ENCODE results near the gene PPM1L. TPM values are rescaled to one million over a fixed set of nuclear protein-coding genes. Genes with fewer than 3 reads are reported as not detected.

PPM1L gene
- total and polyA plus RNA-seq, 10 of the 15 experiments (the other 5 are each of a cell fraction or from before 2014, with no cell fraction given) = under 0.01 to 0.33 (median 0.06) TPM; not detected in 1

DNA sequence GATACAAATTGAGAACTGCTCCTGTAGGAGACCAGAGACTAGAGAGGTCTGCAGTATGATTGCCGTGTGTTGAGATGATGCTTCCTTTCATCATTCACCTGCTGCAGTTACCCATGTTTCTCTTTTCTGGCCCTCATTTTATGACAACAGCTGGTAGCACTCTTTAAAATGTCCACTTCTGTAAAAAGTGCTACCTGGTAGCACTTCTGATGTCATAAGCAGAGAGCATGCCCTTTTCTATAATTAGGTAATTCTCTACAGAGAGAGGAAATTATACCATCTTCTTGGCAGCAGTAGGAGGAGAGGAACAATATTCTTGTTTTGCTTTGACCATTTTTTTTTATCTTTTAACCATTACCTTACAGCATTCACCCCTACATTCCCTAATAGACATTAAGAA, 123.8 kb downstream of the PPM1L start:
- H3K9ac ChIP-seq (ENCODE audit: control insufficient read depth, insufficient read depth, low read length) = no peak overlapping the region
- POLR2A ChIA-PET = no interaction called here
- H3K4me2 ChIP-seq (ENCODE audit: control insufficient read depth, insufficient read depth) = no peak overlapping the region
- 85% methylated on average over 1 of the region's 1 CpG for WGBS (ENCODE audit: insufficient coverage, insufficient replicate concordance, low lambda C conversion rate, missing lambda C conversion rate)
- H3K36me3 ChIP-seq (ENCODE audit: control insufficient read depth in 2 of 2, insufficient read depth in 2 of 2, low read length in 1 of 2) = no peaks in the 10 kb centered on the region
- H3K4me3 ChIP-seq = no peak overlapping the region
- TF ChIP-seq, protein P1, sequence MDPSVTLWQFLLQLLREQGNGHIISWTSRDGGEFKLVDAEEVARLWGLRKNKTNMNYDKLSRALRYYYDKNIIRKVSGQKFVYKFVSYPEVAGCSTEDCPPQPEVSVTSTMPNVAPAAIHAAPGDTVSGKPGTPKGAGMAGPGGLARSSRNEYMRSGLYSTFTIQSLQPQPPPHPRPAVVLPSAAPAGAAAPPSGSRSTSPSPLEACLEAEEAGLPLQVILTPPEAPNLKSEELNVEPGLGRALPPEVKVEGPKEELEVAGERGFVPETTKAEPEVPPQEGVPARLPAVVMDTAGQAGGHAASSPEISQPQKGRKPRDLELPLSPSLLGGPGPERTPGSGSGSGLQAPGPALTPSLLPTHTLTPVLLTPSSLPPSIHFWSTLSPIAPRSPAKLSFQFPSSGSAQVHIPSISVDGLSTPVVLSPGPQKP (IDR thresholded peaks at IDR 0.05; ENCODE audit: low read depth, low read length) = no peak
- TF ChIP-seq WRNIP1 (IDR thresholded peaks at IDR 0.05; ENCODE audit: borderline replicate concordance, low read depth, low read length) (no peak), CREB1 (IDR thresholded peaks at IDR 0.05; ENCODE audit: low read depth) (no peak), SIX5 (IDR thresholded peaks at IDR 0.05; ENCODE audit: low read depth, low read length, severe bottlenecking) (no peak), SMAD1 (IDR thresholded peaks at IDR 0.05; ENCODE audit: low read depth, partially characterized antibody) (no peak)
- TF ChIP-seq, protein P2, sequence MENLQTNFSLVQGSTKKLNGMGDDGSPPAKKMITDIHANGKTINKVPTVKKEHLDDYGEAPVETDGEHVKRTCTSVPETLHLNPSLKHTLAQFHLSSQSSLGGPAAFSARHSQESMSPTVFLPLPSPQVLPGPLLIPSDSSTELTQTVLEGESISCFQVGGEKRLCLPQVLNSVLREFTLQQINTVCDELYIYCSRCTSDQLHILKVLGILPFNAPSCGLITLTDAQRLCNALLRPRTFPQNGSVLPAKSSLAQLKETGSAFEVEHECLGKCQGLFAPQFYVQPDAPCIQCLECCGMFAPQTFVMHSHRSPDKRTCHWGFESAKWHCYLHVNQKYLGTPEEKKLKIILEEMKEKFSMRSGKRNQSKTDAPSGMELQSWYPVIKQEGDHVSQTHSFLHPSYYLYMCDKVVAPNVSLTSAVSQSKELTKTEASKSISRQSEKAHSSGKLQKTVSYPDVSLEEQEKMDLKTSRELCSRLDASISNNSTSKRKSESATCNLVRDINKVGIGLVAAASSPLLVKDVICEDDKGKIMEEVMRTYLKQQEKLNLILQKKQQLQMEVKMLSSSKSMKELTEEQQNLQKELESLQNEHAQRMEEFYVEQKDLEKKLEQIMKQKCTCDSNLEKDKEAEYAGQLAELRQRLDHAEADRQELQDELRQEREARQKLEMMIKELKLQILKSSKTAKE (IDR thresholded peaks at IDR 0.05; ENCODE audit: low read depth, poor library complexity, severe bottlenecking) = no peak
- H4K20me1 ChIP-seq (ENCODE audit: control insufficient read depth, insufficient read depth) = no peaks in the 10 kb centered on the region
- no peak for FAIRE-seq
- no peaks in the 10 kb centered on the region for H3K27me3 ChIP-seq (replicated peaks in 1 of 2; ENCODE audit: control insufficient read depth in 2 of 2, insufficient read depth in 2 of 2, low read length in 1 of 2)
- intact Hi-C loops (cut with micrococcal nuclease; ENCODE audit: unreplicated experiment) (no loop called here), in situ Hi-C loops (cut with MboI) (no loop called here)
- RAD21 ChIA-PET (ENCODE audit: unreplicated experiment) = no interaction called here
- no peaks in the 10 kb centered on the region for H3K79me2 ChIP-seq (ENCODE audit: control insufficient read depth, insufficient read depth, low read length)
- DNase-seq (ENCODE audit: low read depth, low spot score) = no peak
- no peaks in the 10 kb centered on the region for H3K4me1 ChIP-seq (ENCODE audit: control insufficient read depth, insufficient read depth, low read length)
- ATAC-seq = no peak
- CTCF ChIA-PET = no interaction called here
- H2AFZ ChIP-seq (ENCODE audit: control insufficient read depth, low read depth, low read length) = no peak overlapping the region
- no TSS peak for BruUV-seq (replicated peaks)
- SMC1A ChIA-PET (ENCODE audit: uncharacterized antibody, unreplicated experiment) = no interaction called here
- H3K27ac ChIP-seq (ENCODE audit: control insufficient read depth, insufficient read depth) = no peak overlapping the region
- 0 out of 3 replicates have a peak, but pooled peaks cover 1% of the 10 kb centered on the region for H3K9me3 ChIP-seq (replicated peaks; ENCODE audit: control insufficient read depth, insufficient read depth, low read length)

All from GM12878 (cell line).